Spleen (tissue), 11 donors: ENCODE results near the gene CCR9. TPM values are rescaled to one million over a fixed set of nuclear protein-coding genes. Genes with fewer than 3 reads are reported as not detected.
A peak's percentile ranks its signal among the peaks of the same experiment; 100 is the strongest.

Source experiments
- DNase-seq: peaks from one replicate; pipeline ENCODE4 v3.0.0-alpha.2; 2020
- H3K27ac ChIP-seq, 8 donors: fragments of 200-600 bp; sonication (generic) in 7 of 8; 1 replicate in 4 of 8; 2 replicates in 4 of 8; pipeline versions ENCODE4 v1.5.0 to v1.8.0; 2016 to 2021; ENCODE audit warnings: inconsistent platforms in 4 of 8, mild to moderate bottlenecking in 4 of 8, moderate library complexity in 1 of 8
- H3K27me3 ChIP-seq, 7 donors: fragments of 200-600 bp; sonication (generic) in 6 of 7; replicated peaks in 1 of 7; 1 replicate in 4 of 7; 2 replicates in 3 of 7; pipeline versions ENCODE4 v1.5.0 to v1.8.0; 2016 to 2021; ENCODE audit warnings: inconsistent platforms in 3 of 7, mild to moderate bottlenecking in 1 of 7
- H3K36me3 ChIP-seq, 6 donors: fragments of 200-600 bp; sonication (generic) in 5 of 6; 1 replicate in 4 of 6; 2 replicates in 2 of 6; pipeline versions ENCODE4 v1.5.0 to v1.8.0; 2016 to 2021; ENCODE audit warnings: inconsistent platforms in 2 of 6
- H3K4me1 ChIP-seq, 6 donors: fragments of 200-600 bp; sonication (generic) in 5 of 6; 1 replicate in 3 of 6; 2 replicates in 3 of 6; pipeline versions ENCODE4 v1.5.0 to v1.8.0; 2016 to 2021; ENCODE audit warnings: inconsistent platforms in 3 of 6
- H3K4me3 ChIP-seq, 8 donors: fragments of 200-600 bp; sonication (generic) in 7 of 8; 1 replicate in 4 of 8; 2 replicates in 4 of 8; pipeline versions ENCODE4 v1.5.0 to v1.8.0; 2016 to 2021; ENCODE audit warnings: inconsistent platforms in 4 of 8, mild to moderate bottlenecking in 4 of 8, moderate library complexity in 2 of 8
- H3K9me3 ChIP-seq, 8 donors: fragments of 200-600 bp; sonication (generic) in 7 of 8; 1 replicate in 4 of 8; 2 replicates in 4 of 8; pipeline versions ENCODE4 v1.5.0 to v1.8.0; 2016 to 2021; ENCODE audit warnings: inconsistent platforms in 4 of 8
- CTCF ChIP-seq, 11 experiments: fragments of 200-600 bp in 7 of 11; fragments of 450-650 bp in 4 of 11; sonication (generic) in 4 of 11; IDR thresholded peaks in 8 of 11; conservative IDR thresholded peaks in 3 of 11; 1 replicate in 7 of 11; 2 replicates in 4 of 11; pipeline versions ENCODE4 v1.4.0 to v1.8.0; 2016 to 2021; ENCODE audit warnings: antibody characterized with exemption in 11 of 11, inconsistent platforms in 4 of 11, mild to moderate bottlenecking in 1 of 11
- POLR2A ChIP-seq, 3 donors: fragments of 450-650 bp; IDR thresholded peaks; one replicate each; pipeline ENCODE4 v1.5.1; 2017; ENCODE audit warnings: antibody characterized with exemption in 3 of 3, mild to moderate bottlenecking in 1 of 3
- POLR2AphosphoS5 ChIP-seq, 3 donors: sonication (generic); formaldehyde crosslinking; IDR thresholded peaks; one replicate each; pipeline ENCODE4 v1.5.1; 2017; ENCODE audit warnings: antibody characterized with exemption in 3 of 3
- WGBS, 5 donors: extraction: QIAGEN DNeasy Blood & Tissue Kit in 3 of 5; methylation state at CpG; one replicate each; pipeline versions ENCODE4 v1.1.5 to v1.1.7; 2013 to 2018; 5-methylcytosine and 5-hydroxymethylcytosine counted together
- intact Hi-C: fragments of 100-400 bp; cut with DNase I; formaldehyde crosslinking; loops from one replicate; pipeline ENCODE4 v1.15.0; 2023; ENCODE audit warnings: low total_unique reads
- polyA plus RNA-seq, 3 donors: library from polyadenylated mRNA; stranded (reverse); fragments of 200-250 nt; gene quantifications; one replicate each; pipeline ENCODE4 v1.2.1, GENCODE V29; 2013
- total RNA-seq, 7 donors: library from RNA; depleted of rRNA in 3 of 7; stranded (reverse); fragments of >200 nt in 3 of 7; fragmentation: NEBNext Ultra II Directional in 4 of 7; extraction: Animal tissue kit (Norgen Biotek cat#: 25700) in 4 of 7; gene quantifications; one replicate each; pipeline versions ENCODE4 v1.1.0 to v1.2.1, GENCODE V29; 2016 to 2021
- donor health status: healthy with polysubstance abuse.
- donor health status: DM: no; HTN: no; CAD: no; lungs with moderate emphysema.
- donor health status: DM: no; HTN: no; CAD: no.
- donor health status: Bipolar disorder and iron deficiency.
- donor health status: healthy.
- donor health status: DM: no; HTN: no; CAD: no.
- donor health status: DM: yes; HTN: yes; CAD: no.

The CCR9 gene
- total and polyA plus RNA-seq, 10 donors = 1.1 to 3.6 (median 1.5) TPM

- intact Hi-C loops = no loop called here
- TF ChIP-seq POLR2A (IDR thresholded peaks at IDR 0.05) (no peak), CTCF (IDR thresholded peaks at IDR 0.05 in 8 of 11, conservative IDR thresholded peaks at IDR 0.05 in 3 of 11) (no peak), POLR2AphosphoS5 (IDR thresholded peaks at IDR 0.05) (no peak)
- peaks cover 0 to 16% (median 0%) of the 10 kb centered on the region in 6 donors for H3K4me1 ChIP-seq
These were observed 36.7 kb downstream of the CCR9 start for GRCh38 chr3:45922950-45923590.

GRCh38 chr3:45923755-45924154 is 37.4 kb downstream of the CCR9 start:
- H3K27ac ChIP-seq = no peak overlapping the region
- no peak overlapping the region for H3K4me3 ChIP-seq
- no peaks in the 10 kb centered on the region for H3K9me3 ChIP-seq
- H3K36me3 ChIP-seq = peaks cover 0 to 100% (median 62%) of the 10 kb centered on the region in 6 donors
- intact Hi-C loops = no loop called here
- WGBS, 5 donors = 54 to 94% (median 64%) methylated on average over 3 of the region's 3 CpGs
- TF ChIP-seq POLR2AphosphoS5 (IDR thresholded peaks at IDR 0.05) = no peak
- no peak for TF ChIP-seq CTCF (IDR thresholded peaks at IDR 0.05 in 8 of 11, conservative IDR thresholded peaks at IDR 0.05 in 3 of 11)
- DNase-seq = no peak
- no peaks in the 10 kb centered on the region for H3K27me3 ChIP-seq
- H3K4me1 ChIP-seq = peaks cover 0 to 18% (median 0%) of the 10 kb centered on the region in 6 donors

More at GRCh38 chr3:45922950-45923590, 36.7 kb downstream of the CCR9 start:
- H3K9me3 ChIP-seq = no peaks in the 10 kb centered on the region
- H3K27ac ChIP-seq = no peak overlapping the region
- peaks cover 0 to 100% (median 60%) of the 10 kb centered on the region in 6 donors for H3K36me3 ChIP-seq
- H3K4me3 ChIP-seq = no peak overlapping the region
- WGBS, 5 donors = 92 to 99% (median 96%) methylated on average over 4 of the region's 4 CpGs
- DNase-seq = no peak
- H3K27me3 ChIP-seq = no peaks in the 10 kb centered on the region

GRCh38 chr3:45927881-45928280 is 41.5 kb downstream of the CCR9 start:
- Histone ChIP-seq H3K4me1 (peaks cover 0 to 17% (median 0%) of the 10 kb centered on the region in 6 donors), H3K27me3 (no peaks in the 10 kb centered on the region), H3K27ac (no peak overlapping the region), H3K36me3 (peaks cover 0 to 100% (median 70%) of the 10 kb centered on the region in 6 donors), H3K4me3 (no peak overlapping the region), H3K9me3 (no peaks in the 10 kb centered on the region)
- 94 to 98% (median 96%) methylated on average over 2 of the region's 2 CpGs for WGBS, 5 donors
- TF ChIP-seq POLR2A (IDR thresholded peaks at IDR 0.05) (no peak), CTCF (IDR thresholded peaks at IDR 0.05 in 8 of 11, conservative IDR thresholded peaks at IDR 0.05 in 3 of 11) (no peak), POLR2AphosphoS5 (IDR thresholded peaks at IDR 0.05) (no peak)
- DNase-seq = no peak
- intact Hi-C loops = loop anchor here (2.0 kb wide), 1 partner anchor 167 kb away; no protein-coding TSS in a partner anchor

- Histone ChIP-seq H3K4me3 (no peak overlapping the region), H3K27ac (no peak overlapping the region), H3K27me3 (no peaks in the 10 kb centered on the region), H3K36me3 (peaks cover 0 to 100% (median 64%) of the 10 kb centered on the region in 6 donors), H3K4me1 (peaks cover 0 to 17% (median 0%) of the 10 kb centered on the region in 6 donors), H3K9me3 (no peaks in the 10 kb centered on the region)
- TF ChIP-seq CTCF (IDR thresholded peaks at IDR 0.05 in 8 of 11, conservative IDR thresholded peaks at IDR 0.05 in 3 of 11) (peak; percentile 69 to 90 (median 77)), POLR2A (IDR thresholded peaks at IDR 0.05) (no peak)
- intact Hi-C loops = loop anchor here (2.0 kb wide), 1 partner anchor 168 kb away; no protein-coding TSS in a partner anchor
- DNase-seq = peak; percentile 83
- 68 to 78% (median 72%) methylated on average over 9 of the region's 9 CpGs for WGBS, 5 donors
These were observed 42.8 kb downstream of the CCR9 start for GRCh38 chr3:45929042-45929679.
